ENCODE measurements around the gene FURIN.

Gene FURIN

DNA sequence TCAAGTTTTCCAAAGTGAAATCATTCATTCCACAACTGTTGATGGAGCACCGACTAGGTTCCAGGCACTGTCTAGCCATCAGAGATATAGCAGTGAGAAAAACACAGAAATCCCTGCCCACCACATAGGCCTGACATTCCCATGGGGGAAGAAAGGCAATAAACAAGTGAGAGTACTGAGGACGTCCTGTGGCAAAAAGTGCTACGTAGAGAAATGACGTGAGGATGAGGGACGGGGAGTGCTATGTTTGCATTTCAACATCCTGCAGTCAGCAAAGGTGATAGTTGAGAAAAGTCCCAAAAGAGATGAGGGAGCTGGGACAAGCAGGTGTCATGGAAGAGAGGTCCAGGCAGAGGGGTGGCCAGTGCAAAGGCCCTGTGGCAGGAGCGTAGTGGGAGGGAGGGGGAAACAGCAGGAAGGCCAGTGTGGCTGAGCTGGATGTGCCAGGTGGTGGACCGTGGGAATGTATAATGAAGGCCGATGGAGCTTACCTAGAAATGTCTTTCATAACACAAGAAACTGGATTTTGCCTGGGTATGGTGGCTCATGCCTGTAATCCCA lies 10.4 kb upstream of the FURIN start:
- TF ChIP-seq, protein P1, sequence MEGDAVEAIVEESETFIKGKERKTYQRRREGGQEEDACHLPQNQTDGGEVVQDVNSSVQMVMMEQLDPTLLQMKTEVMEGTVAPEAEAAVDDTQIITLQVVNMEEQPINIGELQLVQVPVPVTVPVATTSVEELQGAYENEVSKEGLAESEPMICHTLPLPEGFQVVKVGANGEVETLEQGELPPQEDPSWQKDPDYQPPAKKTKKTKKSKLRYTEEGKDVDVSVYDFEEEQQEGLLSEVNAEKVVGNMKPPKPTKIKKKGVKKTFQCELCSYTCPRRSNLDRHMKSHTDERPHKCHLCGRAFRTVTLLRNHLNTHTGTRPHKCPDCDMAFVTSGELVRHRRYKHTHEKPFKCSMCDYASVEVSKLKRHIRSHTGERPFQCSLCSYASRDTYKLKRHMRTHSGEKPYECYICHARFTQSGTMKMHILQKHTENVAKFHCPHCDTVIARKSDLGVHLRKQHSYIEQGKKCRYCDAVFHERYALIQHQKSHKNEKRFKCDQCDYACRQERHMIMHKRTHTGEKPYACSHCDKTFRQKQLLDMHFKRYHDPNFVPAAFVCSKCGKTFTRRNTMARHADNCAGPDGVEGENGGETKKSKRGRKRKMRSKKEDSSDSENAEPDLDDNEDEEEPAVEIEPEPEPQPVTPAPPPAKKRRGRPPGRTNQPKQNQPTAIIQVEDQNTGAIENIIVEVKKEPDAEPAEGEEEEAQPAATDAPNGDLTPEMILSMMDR (IDR thresholded peaks at IDR 0.05; ENCODE audit: control insufficient read depth, extremely low read depth, insufficient read depth) = no peak
- H3K4me3 ChIP-seq (ENCODE audit: low read depth, low read length) = no peak overlapping the region
- DNase-seq (ENCODE audit: low read depth) = no peak

DNA sequence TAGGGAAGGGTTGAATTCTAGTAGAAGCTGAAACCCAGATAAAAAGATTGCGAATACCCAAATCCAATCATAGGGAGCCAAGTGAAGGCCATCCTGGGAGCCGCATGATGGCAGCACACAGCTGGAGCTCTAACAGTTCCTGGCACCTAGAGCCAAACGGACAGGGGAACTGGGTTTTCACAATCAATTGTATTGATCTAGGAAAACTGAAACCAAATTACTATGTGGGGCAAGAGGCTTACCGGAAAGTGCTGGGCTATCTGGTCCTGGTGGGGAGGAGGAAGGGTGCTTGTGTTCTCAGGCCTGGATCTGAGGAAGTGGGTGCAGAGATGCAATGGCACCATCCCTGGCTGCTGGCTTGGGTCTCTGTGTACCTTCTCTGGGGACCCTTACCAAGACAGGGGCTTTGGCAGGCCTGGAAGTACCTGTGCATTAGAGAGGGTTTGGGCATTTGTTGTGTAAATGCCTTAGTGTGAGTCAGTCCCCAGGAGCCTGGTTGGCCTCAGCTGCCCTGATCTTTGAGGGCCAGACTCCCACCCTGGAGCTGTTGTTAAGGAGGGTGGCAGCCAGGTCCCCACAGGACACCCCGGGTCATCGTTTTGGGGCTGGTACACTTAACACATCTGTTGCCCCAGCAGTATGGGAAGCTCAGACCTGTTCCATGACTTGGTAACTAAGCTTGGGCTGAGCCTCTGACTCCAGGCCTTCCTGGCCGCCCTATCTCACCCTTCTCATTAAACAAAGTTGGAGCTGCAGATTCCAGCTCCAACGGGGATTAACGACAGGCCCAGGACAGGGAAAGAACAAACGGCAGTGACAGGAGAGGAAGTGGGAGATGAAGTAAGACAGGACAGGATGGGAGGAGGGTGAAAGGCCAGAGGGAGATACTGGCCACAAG lies 8.9 kb upstream of the FURIN start:
- TF ChIP-seq, protein P1 (IDR thresholded peaks at IDR 0.05; ENCODE audit: control insufficient read depth, extremely low read depth, insufficient read depth) = no peak
- H3K4me3 ChIP-seq (ENCODE audit: low read depth, low read length) = no peak overlapping the region
- DNase-seq (ENCODE audit: low read depth) = no peak

DNA sequence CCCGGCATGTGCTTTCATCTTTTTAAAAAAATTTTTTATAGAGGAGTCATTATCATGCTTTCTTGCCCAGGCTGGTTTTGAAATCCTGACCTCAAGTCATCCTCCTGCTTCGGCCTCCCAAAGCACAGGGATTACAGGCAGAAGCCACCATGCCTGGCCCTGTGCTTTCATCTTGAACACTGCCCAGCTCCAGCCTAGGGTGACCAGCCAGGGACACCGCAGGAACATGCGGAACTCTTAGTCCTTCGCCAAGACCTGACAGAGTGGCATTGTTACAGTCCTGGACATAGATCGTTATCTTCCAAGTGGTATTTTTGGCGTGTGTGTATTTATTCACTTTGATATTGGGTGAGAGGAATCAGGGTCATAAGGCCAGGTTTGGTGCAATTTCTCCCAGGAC lies 7.9 kb upstream of the FURIN start:
- peak; percentile 90 for DNase-seq (ENCODE audit: low read depth)
- TF ChIP-seq, protein P1 (IDR thresholded peaks at IDR 0.05; ENCODE audit: control insufficient read depth, extremely low read depth, insufficient read depth) = no peak

DNA sequence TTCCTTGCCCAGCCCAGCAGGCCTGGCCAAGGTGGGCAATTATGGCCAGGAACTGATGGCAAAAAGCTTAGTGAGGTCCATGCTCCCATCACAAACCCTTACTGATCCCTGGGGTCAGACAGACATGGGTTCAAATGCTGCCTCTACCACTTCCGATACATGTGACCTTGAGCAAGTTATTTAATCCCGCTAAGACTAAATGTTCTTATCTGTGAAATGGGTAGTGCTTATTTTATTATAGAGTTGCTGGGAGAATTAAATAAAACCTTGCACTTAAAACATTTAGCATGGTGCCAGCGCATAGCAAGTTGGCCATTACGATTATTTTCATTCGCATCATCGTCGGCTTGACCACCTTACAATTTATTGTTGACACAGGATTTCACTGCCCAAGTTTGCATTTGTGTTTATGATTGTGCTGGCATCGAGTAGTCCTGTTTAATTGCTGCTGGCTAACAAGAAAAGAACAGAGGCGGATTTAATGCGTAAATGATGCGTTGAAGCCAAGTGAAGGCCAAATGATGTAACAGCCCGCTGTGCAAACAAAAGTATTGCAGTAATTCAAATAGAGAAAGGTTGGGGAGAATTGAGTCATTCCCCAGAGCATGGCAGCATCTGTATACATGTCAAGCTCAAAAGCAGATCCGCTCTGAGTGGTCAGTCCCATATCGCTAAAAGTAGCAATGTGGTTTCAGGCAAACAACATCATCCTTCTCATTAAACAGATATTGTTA lies 7.3 kb upstream of the FURIN start:
- DNase-seq (ENCODE audit: low read depth) = peak; percentile 99
- TF ChIP-seq, protein P1 (IDR thresholded peaks at IDR 0.05; ENCODE audit: control insufficient read depth, extremely low read depth, insufficient read depth) = no peak
- H3K4me3 ChIP-seq (ENCODE audit: low read depth, low read length) = no peak overlapping the region

More for the DNA sequence above, 7.9 kb upstream of the FURIN start:
- H3K4me3 ChIP-seq (ENCODE audit: low read depth, low read length) = no peak overlapping the region

DNA sequence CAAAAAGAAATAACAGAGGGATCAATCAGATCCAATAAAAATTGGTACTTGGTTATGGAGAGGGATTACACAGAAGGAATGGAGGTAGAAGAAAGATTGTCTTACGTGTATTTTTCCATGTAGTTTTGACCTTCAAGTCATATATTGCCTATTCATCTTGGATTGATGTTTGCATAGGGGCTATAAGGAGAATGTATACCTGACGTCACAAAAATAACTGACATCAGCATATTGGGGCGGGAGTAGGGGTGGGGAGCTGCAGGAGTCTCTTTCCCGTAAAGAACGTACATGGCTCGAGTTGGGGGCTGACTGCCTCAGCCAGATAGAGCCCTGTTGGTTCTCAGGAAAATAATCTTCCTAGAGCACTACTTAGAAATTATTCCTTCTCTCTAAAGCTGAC lies 5.9 kb upstream of the FURIN start:
- no peak for DNase-seq (ENCODE audit: low read depth)
- TF ChIP-seq, protein P1 (IDR thresholded peaks at IDR 0.05; ENCODE audit: control insufficient read depth, extremely low read depth, insufficient read depth) = no peak
- no peak overlapping the region for H3K4me3 ChIP-seq (ENCODE audit: low read depth, low read length)

DNA sequence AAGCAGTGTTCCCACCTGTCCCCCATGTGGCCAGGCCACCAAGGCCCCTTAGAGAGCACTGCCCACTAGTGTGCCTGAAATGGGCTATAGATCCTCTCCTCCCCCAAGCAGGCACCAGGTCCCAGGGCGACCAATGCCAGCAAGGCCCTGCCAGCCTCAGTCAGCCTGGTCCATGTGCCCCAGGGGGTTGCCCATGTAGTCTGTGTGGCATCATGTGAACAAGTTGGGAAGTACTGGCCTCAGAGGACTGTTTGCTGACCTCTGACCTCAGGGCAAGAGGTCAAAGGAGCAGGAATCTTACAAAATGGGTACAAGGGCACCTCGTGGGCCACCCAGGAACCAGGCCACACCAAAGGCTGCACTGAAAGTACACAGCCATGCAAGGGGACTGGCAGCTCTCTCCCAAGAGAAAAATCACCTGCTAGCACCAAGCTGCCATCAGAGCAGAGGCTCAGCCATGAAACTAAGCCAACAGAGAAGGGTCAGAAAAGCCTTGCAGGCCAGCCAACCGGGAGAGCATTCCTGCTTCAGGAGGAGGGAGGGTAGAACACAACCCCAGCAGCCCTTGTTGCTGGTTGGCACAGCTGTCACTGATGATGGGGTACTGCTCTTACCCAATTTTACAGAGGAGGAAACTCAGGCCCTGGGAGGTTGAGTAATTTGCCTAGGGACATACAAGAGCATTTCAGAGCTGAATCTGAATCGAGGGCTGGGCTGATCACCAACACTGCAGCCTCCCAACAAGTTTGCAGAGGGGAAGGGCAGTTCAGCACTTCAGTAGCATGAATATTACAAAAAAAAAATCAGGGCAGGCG lies 5.2 kb upstream of the FURIN start:
- DNase-seq (ENCODE audit: low read depth) = no peak
- no peak overlapping the region for H3K4me3 ChIP-seq (ENCODE audit: low read depth, low read length)
- TF ChIP-seq, protein P1 (IDR thresholded peaks at IDR 0.05; ENCODE audit: control insufficient read depth, extremely low read depth, insufficient read depth) = no peak

Measured in LNCaP clone FGC (cell line).